Hippocampal formation (tissue), 2 donors: Measurements from ENCODE around the gene CHI3L2.
"Not testable (repeated sequence)": the region's sequence is repeated elsewhere in the genome, so short reads cannot be mapped to it uniquely, and the experiment has no call there.

Source experiments
- DNase-seq, 2 donors: peaks; one replicate each; lab custom pipeline; 2025; lab: John Stamatoyannopoulos, UW

CHI3L2 gene

GRCh38 chr1:111202366-111202706 is 25.2 kb upstream of the CHI3L2 start:
- no peak for DNase-seq

- DNase-seq: no peak
Observed at GRCh38 chr1:111202707-111203623, 24.5 kb upstream of the CHI3L2 start.

GRCh38 chr1:111203681-111204200 is 23.8 kb upstream of the CHI3L2 start:
- DNase-seq: no peak

GRCh38 chr1:111204201-111204982 is 23.1 kb upstream of the CHI3L2 start:
- DNase-seq: no peak

- DNase-seq: no peak
Observed at GRCh38 chr1:111204983-111205713, 22.4 kb upstream of the CHI3L2 start.

GRCh38 chr1:111205714-111206050 is 21.8 kb upstream of the CHI3L2 start:
- no peak for DNase-seq

GRCh38 chr1:111208921-111209320 is 18.6 kb upstream of the CHI3L2 start:
- DNase-seq: no peak

- DNase-seq: no peak
Observed at GRCh38 chr1:111209622-111210021, 17.9 kb upstream of the CHI3L2 start.

GRCh38 chr1:111211921-111212320 is 15.6 kb upstream of the CHI3L2 start:
- DNase-seq: no peak

GRCh38 chr1:111212634-111213335 is 14.7 kb upstream of the CHI3L2 start:
- DNase-seq: no peak

GRCh38 chr1:111213412-111213811 is 14.1 kb upstream of the CHI3L2 start:
- no peak for DNase-seq

GRCh38 chr1:111214074-111214801 is 13.3 kb upstream of the CHI3L2 start:
- no peak for DNase-seq

GRCh38 chr1:111214884-111215283 is 12.6 kb upstream of the CHI3L2 start:
- no peak for DNase-seq

- DNase-seq: not testable (repeated sequence)
Observed at GRCh38 chr1:111215285-111215684, 12.2 kb upstream of the CHI3L2 start.

- no peak for DNase-seq
Observed at GRCh38 chr1:111216751-111217150, 10.8 kb upstream of the CHI3L2 start.

GRCh38 chr1:111217183-111217910 is 10.2 kb upstream of the CHI3L2 start:
- no peak for DNase-seq

GRCh38 chr1:111218701-111219556 is 8.6 kb upstream of the CHI3L2 start:
- no peak for DNase-seq

GRCh38 chr1:111219557-111220286 is 7.8 kb upstream of the CHI3L2 start:
- peak in 1 of 2 donors; percentile 24 for DNase-seq
